Left cardiac atrium (tissue), 4 donors: ENCODE results near the gene GIMAP8. TPM values are rescaled to one million over a fixed set of nuclear protein-coding genes. Genes with fewer than 3 reads are reported as not detected.

Experiments used
- ATAC-seq, 2 donors: fragments of 200-7000 bp; cut with Tn5 transposase; one replicate each; pipeline ENCODE4 v1.9.1; 2020; ENCODE audit warnings: mild to moderate bottlenecking in 2 of 2, moderate library complexity in 2 of 2
- DNase-seq: peaks from one replicate; pipeline ENCODE4 v3.0.0-alpha.2; 2020
- intact Hi-C, 2 donors: fragments of 100-400 bp; cut with DNase I; formaldehyde crosslinking; loops; one replicate each; pipeline versions ENCODE4 v1.14.1 to v1.15.1; 2022 to 2023
- long read RNA-seq: library from polyadenylated mRNA; unstranded; transcript quantifications from one replicate; pipeline ENCODE4 v2.0.0, GENCODE V29; 2021
- total RNA-seq, 2 donors: library from RNA; stranded (reverse); fragmentation: NEBNext Ultra II Directional; extraction: Animal tissue kit (Norgen Biotek cat#: 25700); gene quantifications; one replicate each; pipeline ENCODE4 v1.2.1, GENCODE V29; 2021
- donor health status: DM: no; HTN: yes; CAD: no.
- donor health status: DM: no; HTN: yes; CAD: no; lungs with severe emphysema.
- donor health status: DM: yes; HTN: yes; CAD: no.
- donor health status: Dilated cardiomyopathy.

GIMAP8 gene
- 10 to 100 TPM; 16.6 to 19.7 TPM for total RNA-seq
- long read RNA-seq, full-length matches to known transcripts: 20 of 30 reads
- long read RNA-seq, partial matches to known transcripts: 5 of 30 reads
- long read RNA-seq, other reads (novel, unspliced or antisense): 5 of 30 reads

GRCh38 chr7:150450491-150451001 is at the start of gene GIMAP8:
GIMAP8 (plus strand) TSS chr7:150450630; CDS start chr7:150466699, 16,069 bp downstream.
- DNase-seq (peak; percentile 85), ATAC-seq (peak; percentile 79 to 84)
- intact Hi-C loops: loop anchor here in 1 of 2 donors (2.0 to 10.0 kb wide), 3 partner anchors 64 to 178 kb away; partner anchors contain the start of genes GIMAP4 and GIMAP7

GRCh38 chr7:150400788-150401423 is 49.5 kb upstream of the GIMAP8 start:
- intact Hi-C loops: no loop called here
- no peak for ATAC-seq
- no peak for DNase-seq

- intact Hi-C loops: no loop called here
- ATAC-seq (no peak), DNase-seq (no peak)
Measured at GRCh38 chr7:150401424-150401790, 49.0 kb upstream of the GIMAP8 start.

GRCh38 chr7:150401861-150402631 is 48.4 kb upstream of the GIMAP8 start:
- DNase-seq (no peak), ATAC-seq (no peak)
- intact Hi-C loops: no loop called here

- no peak for DNase-seq
- intact Hi-C loops: no loop called here
- ATAC-seq: no peak
Measured at GRCh38 chr7:150402671-150403321, 47.6 kb upstream of the GIMAP8 start.

DNA sequence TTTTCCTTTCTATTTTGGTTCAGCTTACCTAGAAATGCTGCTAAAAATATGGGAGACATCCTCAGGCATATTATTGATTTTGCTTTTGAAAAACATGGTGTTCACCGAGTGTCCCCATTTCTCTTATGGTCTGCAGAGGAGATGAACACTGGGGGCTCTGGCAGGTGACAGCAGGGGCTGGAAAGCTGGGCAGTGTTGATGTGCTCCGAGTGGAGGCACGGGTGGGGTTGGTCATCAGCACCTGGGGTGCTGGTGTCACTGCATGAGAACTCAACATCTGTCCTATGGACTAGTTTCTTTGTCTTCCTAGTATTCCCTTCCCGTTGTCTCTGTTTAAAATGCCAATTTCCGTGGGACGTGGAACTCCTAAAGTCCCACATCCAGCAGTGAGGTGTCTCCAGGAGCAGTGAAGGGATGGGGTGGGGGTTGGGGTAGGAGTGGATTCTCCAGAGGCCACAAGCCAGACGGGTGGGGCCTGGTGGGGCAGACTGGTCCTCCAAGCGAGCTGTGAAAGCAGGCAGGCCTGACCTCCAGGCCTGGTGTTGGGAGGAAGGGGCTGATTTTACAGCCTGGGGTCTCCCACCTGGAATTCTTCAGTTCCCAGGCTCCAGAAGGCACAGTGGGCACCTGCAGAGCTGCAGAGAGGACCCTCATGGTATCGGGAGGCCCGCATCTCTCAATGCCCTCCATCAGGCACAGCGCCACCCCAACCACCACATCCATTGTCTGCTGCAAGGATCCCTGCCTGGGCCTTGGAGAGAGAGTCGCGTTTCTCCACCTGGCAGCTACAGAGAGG is 46.9 kb upstream of the GIMAP8 start:
- ATAC-seq (no peak), DNase-seq (no peak)
- intact Hi-C loops: no loop called here

DNA sequence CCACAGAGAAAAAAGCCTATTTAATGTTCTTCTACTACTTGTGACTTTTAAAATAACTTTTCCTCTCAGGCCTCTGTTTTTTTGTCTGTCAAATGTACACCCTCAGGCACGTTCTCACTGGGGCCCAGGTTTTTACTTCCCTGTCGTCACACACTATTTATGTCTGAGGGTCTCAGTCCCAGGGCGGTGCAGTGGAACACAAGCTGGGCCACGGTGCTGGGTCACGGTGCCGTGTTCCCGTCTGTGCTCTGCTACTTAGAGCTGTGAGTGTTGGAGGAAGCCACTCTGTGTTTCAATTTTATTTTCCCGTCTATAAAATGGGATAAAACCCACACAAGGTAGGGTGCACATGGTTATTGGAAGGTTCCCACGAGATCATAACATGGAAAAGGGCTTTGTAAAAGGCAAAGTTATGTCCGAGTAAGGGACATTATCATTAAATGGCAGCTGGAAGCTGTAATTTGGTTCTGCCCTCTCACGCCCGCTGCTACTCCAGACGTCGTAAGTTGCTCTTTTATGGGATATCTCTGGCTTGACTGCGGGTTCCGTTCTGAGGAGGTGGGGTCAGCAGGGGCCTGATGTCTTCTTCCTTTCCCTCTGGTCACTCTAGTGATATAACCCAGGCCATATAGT is 46.1 kb upstream of the GIMAP8 start:
- DNase-seq: no peak
- peak in 1 of 2 donors; percentile 25 for ATAC-seq
- intact Hi-C loops: no loop called here

- peak; percentile 92 for DNase-seq
- intact Hi-C loops: loop anchor here in 1 of 2 donors (5.0 kb wide), 1 partner anchor 38 kb away; the partner anchor contains the start of gene REPIN1
- peak; percentile 92 to 95 for ATAC-seq
Measured at GRCh38 chr7:150404805-150405583, 45.4 kb upstream of the GIMAP8 start.

- ATAC-seq (peak; percentile 28 to 48), DNase-seq (no peak)
- intact Hi-C loops: loop anchor here in 1 of 2 donors (5.0 kb wide), 1 partner anchor 38 kb away; the partner anchor contains the start of gene REPIN1
Measured at GRCh38 chr7:150405584-150406311, 44.7 kb upstream of the GIMAP8 start.

- no peak for DNase-seq
- ATAC-seq: no peak
- intact Hi-C loops: loop anchor here in 1 of 2 donors (5.0 kb wide), 1 partner anchor 39 kb away; the partner anchor contains the start of gene REPIN1
Measured at GRCh38 chr7:150406312-150406566, 44.2 kb upstream of the GIMAP8 start.

- intact Hi-C loops: loop anchor here in 1 of 2 donors (5.0 kb wide), 1 partner anchor 39 kb away; the partner anchor contains the start of gene REPIN1
- DNase-seq (no peak), ATAC-seq (no peak)
Measured at GRCh38 chr7:150406567-150407421, 43.6 kb upstream of the GIMAP8 start.

GRCh38 chr7:150407588-150408392 is 42.6 kb upstream of the GIMAP8 start:
- ATAC-seq (no peak), DNase-seq (no peak)
- intact Hi-C loops: loop anchor here in 1 of 2 donors (5.0 kb wide), 1 partner anchor 40 kb away; the partner anchor contains the start of gene REPIN1

DNA sequence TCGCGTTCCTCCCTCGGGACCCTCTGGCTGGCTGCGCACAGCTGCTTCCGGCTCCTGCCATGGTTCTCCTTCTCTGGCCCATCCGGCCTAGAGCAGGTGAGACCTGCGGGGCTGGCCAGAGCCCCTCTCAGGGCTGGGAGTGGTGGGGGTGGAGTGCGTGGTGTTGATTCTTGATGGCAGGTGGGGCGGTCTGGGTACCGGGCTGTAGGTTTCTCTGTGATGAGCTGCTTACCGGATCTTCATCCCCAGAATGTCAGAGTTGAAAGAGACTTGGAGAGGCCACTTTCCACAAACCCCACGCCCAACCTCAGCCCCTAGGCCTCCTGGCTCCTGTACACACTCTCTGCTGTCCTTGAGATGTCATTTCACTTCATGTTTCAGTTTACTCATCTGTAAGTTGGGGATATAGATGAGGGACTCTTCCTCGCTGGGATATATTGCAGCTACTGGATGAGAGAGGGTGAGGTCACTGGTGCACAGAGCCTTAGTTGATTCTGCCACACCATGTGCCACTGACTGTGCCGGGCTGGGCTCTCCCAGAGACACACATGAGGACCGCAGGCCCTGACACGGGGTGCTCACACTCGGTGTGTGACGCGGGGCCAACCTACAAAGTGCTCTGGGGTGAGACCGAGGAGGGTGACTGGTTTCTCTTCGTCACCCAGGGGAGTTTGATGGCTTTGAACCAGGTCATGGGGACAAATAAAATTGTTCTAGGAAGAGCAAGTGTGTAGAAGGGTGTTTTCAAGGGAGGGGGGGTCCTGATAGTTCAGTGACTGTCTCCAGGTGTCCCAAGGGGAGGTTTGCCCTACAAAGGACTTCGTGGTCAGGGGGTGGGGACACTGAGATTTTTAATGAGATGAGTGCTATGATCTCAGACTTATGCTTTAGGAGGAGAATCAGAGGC is 41.8 kb upstream of the GIMAP8 start:
- DNase-seq (no peak), ATAC-seq (no peak)
- intact Hi-C loops: loop anchor here in 1 of 2 donors (5.0 kb wide), 1 partner anchor 41 kb away; the partner anchor contains the start of gene REPIN1
